KG1 (cell line): ENCODE measurements around the gene MGMT.

ENCODE experiments used
- DNase-seq: peaks from one replicate; lab custom pipeline; 2025; lab: John Stamatoyannopoulos, UW

MGMT gene

GRCh38 chr10:129455625-129456024 lies 11.4 kb upstream of the MGMT start:
- DNase-seq: no peak

GRCh38 chr10:129459762-129460539 lies 7.1 kb upstream of the MGMT start:
- no peak for DNase-seq

DNA sequence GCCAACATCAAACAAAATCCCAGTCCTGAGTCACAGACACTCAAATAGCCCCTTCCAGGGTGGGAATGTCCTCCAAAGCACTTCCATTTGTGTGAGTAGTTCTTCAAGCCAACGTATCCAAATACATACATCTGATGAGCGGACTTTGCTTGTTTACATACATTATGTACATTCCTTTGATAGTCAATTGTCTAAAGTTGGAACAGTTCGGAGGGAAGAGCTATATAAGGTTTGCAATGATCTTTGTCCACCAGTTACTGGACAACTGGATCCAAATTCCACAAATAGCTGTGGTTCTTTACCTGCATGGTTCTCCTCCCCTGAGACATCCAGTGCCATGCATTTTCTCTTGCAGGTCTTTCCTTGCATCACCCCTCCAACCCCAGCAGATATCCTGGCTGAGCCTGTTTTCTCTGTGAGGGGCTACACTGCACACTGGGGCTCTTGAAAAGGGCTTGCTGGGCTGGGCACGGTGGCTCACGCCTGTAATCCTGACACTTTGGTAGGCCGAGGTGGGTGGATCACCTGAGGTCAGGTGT lies 4.7 kb upstream of the MGMT start:
- no peak for DNase-seq

DNA sequence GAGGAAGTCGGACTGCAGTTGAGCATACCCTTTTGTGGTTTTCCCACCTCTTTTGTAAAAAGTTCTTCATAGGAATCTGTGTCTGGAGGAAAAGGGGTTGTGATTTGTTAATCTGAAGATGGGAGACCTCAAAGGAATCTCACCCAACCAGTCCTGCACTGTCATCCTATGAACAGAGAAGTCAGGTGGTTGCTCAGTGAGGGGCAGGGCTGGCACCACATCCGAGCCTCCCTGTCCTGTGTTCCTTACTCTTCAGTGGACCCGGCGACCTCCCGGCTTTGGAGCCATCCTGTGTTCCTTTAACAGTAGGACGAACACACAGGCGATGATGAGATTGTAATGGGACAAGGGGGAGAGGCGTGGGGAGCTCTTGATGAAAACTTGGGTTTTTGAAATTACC lies 2.8 kb upstream of the MGMT start:
- DNase-seq: no peak

GRCh38 chr10:129465796-129466702 lies 992 bp upstream of the MGMT start:
- no peak for DNase-seq

DNA sequence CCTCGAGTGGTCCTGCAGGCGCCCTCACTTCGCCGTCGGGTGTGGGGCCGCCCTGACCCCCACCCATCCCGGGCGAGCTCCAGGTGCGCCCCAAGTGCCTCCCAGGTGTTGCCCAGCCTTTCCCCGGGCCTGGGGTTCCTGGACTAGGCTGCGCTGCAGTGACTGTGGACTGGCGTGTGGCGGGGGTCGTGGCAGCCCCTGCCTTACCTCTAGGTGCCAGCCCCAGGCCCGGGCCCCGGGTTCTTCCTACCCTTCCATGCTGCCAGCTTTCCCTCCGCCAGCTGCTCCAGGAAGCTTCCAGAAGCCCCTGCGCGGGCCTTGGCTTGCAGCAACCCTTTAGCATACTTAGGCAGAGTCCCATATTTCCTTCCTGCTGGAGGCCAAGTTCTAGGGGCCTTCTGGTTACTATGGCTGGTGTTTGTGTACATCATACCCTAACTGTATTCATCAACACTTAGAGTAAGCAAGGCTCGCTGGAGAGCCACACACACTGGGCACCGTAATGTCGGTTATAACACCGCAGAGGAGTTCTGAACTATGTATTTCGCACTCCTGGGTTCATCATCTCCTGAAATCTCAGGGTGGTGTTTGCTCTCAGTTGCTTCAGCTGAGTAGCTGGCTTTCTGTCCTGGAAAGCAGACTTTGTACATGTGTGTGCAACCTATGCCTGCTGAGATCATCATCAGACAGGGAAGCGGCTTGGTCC lies 471 bp downstream of the MGMT start:
- DNase-seq: no peak

DNA sequence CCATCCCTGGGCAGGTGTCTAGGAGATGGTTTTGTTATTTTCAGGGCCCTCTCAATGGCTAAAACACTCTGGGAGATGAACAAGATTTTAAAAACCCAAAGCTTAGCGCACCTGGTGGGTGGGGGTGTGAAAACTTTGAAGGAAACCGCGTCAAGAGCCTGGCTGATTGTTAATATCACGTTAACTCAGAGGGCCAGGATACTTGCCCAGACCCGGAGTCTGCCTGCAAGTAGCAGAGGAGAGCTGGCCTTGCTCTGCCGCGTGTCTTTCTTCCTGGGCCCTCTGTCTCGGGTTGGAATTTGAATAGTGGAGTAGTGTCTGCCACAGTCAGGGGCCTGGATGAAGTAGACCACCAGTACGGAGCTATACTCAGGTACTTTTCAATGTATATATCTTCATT lies 1.1 kb downstream of the MGMT start:
- DNase-seq: no peak

- DNase-seq: no peak
Measured at GRCh38 chr10:129470103-129470851, 3.2 kb downstream of the MGMT start.

DNA sequence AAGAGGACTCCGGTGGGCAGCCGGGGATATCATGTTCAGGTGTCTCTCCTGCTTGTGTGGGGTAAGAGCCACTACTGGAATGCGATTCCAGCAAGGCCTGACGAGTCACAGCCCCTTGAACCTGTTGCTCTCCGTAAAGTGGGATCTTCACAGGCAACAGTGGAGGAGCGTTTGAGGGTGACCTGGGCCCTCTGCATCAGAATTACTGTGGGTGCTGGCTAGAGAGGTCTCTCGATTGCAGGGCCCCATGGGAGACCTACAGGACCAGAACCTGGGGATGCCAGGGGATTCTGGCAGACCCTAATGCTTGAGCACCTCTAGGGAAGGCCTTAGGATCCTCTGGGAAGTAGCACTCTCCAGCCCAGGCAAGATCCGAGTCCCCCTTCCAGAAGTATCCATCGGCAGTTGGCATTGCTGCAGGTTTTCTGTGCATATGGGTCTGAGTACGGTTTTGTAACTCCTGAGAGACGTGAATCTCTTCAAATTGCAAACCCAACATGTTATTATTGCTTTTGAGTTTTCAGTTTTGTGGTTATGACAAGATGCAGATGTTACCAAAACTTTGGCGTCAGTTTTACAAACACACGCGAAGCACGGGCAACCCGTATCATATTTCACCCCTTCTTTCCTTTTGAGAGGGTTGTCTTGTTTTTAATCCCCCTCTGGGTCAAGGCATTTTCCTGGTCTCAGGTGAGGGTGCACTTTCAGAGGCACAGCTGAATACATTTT lies 4.6 kb downstream of the MGMT start:
- no peak for DNase-seq

- no peak for DNase-seq
Measured at GRCh38 chr10:129472696-129473555, 5.9 kb downstream of the MGMT start.

DNA sequence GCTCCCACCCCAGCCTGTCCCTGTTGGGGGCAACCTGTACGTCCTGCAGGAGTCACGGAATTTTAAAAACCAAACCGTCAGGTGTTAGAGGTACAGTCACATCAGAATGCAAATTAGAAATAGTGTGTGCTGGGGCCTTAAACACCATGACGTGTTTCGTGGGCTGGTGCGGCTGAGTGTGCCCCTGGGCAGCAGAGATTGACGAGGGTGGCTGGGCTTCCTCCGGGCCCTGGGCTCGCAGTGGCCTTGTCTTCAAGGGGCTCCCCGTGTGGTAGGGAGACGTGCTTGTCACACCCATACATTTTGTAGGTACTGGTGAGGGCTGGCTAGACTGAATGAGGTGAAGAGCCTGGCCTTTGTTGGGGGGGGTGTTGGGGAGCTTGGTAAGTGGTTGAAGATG lies 7.6 kb downstream of the MGMT start:
- DNase-seq: no peak

DNA sequence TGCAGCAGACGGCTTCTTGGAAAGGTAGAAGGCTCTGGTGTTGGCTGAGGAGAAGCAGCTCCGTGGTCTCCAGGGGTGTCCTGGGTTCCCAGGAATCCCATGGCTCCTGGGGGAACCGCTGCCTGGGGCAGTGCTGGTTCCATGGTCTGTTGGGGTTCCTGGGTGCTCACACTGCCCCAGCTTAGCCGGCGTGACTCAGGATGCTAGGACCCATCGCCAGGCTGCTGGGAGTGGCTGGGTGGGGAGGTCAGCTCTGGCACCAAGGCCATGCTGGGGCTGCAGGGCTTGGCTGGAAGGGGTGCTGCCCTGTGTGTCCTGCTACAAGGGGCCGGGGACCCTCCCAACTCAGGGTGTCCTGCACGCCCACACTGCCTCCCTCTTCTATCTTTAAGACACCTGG lies 9.4 kb downstream of the MGMT start:
- DNase-seq: no peak

DNA sequence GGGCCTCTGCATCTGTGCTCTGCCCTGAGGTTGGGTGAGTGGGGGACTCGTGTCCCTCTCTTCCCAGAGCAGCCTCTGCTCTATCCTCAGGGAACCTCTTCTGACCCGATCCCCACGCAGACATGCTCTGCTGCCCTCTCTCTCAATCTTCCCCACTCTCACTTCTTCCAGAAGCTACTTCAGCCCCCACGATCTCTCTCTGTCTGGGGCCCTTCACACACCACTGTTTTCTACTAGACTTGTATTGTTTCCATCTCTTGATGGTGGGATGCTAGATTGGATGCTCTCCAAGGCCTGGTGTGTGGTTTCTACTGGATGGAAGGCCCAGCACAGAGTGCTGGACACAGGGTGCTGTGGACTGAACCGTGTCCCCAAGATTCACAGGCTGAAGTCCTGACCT lies 10.0 kb downstream of the MGMT start:
- no peak for DNase-seq

GRCh38 chr10:129481641-129482040 lies 14.6 kb downstream of the MGMT start:
- DNase-seq: no peak

GRCh38 chr10:129483430-129484010 lies 16.5 kb downstream of the MGMT start:
- DNase-seq: no peak

DNA sequence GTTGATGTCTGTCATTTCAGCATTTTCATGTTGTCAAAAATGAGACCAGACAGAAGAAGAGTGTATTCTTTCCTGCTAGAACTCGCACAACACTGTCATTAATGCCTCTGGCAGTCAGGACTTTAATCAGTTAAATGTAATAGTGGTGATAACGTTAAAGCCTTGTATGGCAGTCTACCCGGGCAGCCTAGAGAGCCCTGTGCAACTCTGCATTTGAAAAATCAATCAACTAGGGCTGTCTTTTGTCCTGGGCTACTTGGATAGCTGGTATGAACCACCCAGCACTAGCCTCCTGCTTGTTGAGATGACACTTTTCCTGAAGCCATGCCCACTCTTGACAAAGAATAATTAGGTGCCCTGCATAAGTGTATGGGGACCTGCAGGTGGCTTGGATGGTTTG lies 19.8 kb downstream of the MGMT start:
- no peak for DNase-seq

DNA sequence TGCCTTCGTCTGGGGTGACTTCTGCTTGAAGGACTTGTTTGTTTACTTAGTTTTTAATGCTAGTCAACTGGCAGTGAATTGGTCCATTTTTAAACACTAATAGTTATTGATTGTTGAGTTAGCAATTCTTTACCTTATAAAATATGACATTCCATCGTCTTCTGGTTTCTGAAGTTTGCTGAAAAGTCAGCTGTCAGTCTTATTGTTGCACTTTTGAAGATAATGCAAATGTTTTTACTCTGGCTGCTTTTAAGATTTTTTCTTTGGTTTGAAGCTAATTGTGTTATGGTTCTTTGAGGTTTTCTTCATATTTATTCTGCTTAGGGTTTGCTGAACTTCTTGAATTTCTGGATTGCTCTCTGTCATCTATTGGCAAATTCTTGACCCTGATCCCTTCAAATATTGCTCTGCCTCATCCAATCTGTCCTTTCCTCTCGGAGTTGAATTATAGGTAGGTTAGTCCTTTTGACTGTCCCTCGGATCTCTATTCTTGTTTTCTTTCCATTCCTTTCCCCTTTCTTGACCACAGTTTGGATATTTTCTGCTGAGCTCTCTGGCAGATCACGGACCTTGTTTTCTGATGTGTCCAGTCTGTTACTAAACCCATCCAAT lies 24.2 kb downstream of the MGMT start:
- DNase-seq: no peak

- DNase-seq: no peak
Measured at GRCh38 chr10:129494176-129494575, 27.1 kb downstream of the MGMT start.

GRCh38 chr10:129494740-129495139 lies 27.7 kb downstream of the MGMT start:
- no peak for DNase-seq
